ENCODE data around the gene KIF1C. TPM values are rescaled to one million over a fixed set of nuclear protein-coding genes. Genes with fewer than 3 reads are reported as not detected.
A peak's percentile ranks its signal among the peaks of the same experiment; 100 is the strongest.

The KIF1C gene
- total RNA-seq, 1 donor from 2014 or later, result 97.6 TPM

DNA sequence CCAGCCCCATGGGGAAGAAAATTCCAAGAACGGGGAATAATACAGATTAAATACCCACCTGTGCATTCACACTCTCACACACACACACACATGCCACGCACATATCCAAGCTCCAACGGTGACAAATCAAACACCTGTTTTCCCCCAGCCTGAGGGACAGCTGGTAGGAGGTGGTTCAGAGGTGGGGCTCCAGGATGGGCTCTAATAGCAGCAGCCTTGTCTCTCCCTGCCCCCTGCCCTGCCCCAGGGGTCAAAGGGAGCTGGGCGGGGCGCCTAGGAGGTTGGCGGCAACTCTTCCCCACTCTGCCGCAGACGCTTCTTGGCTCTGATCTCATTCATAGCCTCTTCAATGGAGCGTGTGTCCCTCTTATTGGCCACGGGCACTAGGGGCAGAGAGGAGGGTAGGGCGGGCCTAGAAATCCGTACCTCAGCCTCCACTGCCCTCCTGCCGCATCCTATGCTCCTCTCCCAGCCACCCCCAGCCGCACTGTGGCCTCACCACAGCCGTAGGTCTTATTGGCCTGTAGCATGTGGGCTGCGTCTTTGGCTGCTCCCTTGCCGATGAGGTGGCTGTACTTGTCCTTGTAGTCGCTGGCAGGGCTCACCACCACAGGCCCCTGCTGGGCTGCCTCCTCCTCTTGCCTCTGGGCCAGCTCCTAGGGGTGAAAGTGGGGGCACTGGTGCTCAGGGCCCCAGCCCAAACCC lies 38.3 kb upstream of the KIF1C start:
- H3K4me3 ChIP-seq (ENCODE audit: low read depth, low read length), result no peak overlapping the region
- DNase-seq (ENCODE audit: low read depth), result no peak
- H3K36me3 ChIP-seq (ENCODE audit: control insufficient read depth, insufficient read depth, low read length), result peaks cover 1% of the 10 kb centered on the region
- H3K27me3 ChIP-seq (ENCODE audit: control insufficient read depth, insufficient read depth, low read length), result no peaks in the 10 kb centered on the region
- TF ChIP-seq, protein P1, sequence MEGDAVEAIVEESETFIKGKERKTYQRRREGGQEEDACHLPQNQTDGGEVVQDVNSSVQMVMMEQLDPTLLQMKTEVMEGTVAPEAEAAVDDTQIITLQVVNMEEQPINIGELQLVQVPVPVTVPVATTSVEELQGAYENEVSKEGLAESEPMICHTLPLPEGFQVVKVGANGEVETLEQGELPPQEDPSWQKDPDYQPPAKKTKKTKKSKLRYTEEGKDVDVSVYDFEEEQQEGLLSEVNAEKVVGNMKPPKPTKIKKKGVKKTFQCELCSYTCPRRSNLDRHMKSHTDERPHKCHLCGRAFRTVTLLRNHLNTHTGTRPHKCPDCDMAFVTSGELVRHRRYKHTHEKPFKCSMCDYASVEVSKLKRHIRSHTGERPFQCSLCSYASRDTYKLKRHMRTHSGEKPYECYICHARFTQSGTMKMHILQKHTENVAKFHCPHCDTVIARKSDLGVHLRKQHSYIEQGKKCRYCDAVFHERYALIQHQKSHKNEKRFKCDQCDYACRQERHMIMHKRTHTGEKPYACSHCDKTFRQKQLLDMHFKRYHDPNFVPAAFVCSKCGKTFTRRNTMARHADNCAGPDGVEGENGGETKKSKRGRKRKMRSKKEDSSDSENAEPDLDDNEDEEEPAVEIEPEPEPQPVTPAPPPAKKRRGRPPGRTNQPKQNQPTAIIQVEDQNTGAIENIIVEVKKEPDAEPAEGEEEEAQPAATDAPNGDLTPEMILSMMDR (IDR thresholded peaks at IDR 0.05; ENCODE audit: insufficient read depth, low read length, poor library complexity, severe bottlenecking), result no peak

DNA sequence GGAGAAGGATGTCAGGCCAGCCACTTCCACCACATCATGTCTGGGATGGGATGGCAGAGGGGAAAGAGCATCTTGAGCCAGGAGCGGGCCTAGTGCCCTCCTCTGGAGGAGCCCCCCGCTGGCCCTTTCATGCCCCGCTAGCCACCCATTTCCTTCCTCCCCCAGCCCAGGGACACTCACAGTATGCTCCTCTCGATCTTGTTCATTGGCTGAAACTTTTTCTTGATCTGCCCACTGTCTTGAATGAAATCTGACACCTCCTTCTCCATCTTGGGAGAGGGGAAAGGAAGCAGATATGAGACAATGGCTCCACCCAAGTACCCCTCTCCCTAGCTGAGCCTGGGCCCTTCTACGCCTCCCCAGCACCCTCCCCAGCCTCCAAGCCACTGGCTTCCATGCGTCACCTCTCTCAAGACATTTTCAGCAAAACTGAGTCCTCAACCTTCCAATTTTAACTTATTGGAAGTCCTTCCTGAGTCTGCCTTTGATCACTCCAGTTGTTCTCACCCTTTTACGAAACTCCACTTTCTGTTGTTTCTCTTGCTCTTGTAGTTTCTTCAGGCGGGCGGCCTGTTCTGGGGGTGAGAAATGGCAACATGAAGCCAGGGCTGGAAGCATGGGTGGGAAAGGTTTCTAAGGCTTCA lies 37.3 kb upstream of the KIF1C start:
- no peak overlapping the region for H3K4me3 ChIP-seq (ENCODE audit: low read depth, low read length)
- no peak for DNase-seq (ENCODE audit: low read depth)
- TF ChIP-seq, protein P1 (IDR thresholded peaks at IDR 0.05; ENCODE audit: insufficient read depth, low read length, poor library complexity, severe bottlenecking), result no peak
- H3K27me3 ChIP-seq (ENCODE audit: control insufficient read depth, insufficient read depth, low read length), result no peaks in the 10 kb centered on the region
- peaks cover 1% of the 10 kb centered on the region for H3K36me3 ChIP-seq (ENCODE audit: control insufficient read depth, insufficient read depth, low read length)

DNA sequence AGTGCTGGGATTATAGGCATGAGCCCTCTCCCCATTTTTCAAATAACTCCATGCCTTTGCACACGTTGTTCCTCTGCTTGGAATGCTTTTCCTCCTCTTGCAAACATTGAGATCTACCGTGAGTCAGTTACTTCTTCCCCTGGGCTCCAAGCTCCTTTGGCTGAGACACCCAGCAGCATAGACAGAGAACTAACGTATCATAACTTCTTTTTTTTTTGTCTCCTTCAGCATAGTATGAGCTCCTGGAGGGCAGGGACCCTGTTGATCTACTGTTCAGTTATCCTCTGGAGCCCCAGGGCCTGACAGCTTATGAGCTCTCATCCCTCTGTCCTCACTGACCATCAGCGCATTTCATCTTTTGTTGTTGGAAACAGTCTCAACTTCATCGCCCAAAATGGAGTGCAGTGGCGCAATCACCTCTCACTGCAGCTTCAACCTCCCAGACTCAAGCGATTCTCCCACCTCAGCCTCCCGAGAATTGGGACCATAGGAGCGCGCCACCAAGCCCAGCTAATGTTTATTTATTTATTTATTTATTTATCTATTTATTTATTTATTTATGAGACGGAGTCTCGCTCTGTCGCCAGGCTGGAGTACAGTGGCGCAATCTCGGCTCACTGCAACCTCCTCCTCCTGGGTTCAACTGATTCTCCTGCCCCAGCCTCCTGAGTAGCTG lies 32.3 kb upstream of the KIF1C start:
- Histone ChIP-seq H3K4me3 (ENCODE audit: low read depth, low read length) (no peak overlapping the region), H3K27me3 (ENCODE audit: control insufficient read depth, insufficient read depth, low read length) (no peaks in the 10 kb centered on the region), H3K36me3 (ENCODE audit: control insufficient read depth, insufficient read depth, low read length) (no peaks in the 10 kb centered on the region)
- TF ChIP-seq, protein P1 (IDR thresholded peaks at IDR 0.05; ENCODE audit: insufficient read depth, low read length, poor library complexity, severe bottlenecking), result no peak
- DNase-seq (ENCODE audit: low read depth), result no peak

DNA sequence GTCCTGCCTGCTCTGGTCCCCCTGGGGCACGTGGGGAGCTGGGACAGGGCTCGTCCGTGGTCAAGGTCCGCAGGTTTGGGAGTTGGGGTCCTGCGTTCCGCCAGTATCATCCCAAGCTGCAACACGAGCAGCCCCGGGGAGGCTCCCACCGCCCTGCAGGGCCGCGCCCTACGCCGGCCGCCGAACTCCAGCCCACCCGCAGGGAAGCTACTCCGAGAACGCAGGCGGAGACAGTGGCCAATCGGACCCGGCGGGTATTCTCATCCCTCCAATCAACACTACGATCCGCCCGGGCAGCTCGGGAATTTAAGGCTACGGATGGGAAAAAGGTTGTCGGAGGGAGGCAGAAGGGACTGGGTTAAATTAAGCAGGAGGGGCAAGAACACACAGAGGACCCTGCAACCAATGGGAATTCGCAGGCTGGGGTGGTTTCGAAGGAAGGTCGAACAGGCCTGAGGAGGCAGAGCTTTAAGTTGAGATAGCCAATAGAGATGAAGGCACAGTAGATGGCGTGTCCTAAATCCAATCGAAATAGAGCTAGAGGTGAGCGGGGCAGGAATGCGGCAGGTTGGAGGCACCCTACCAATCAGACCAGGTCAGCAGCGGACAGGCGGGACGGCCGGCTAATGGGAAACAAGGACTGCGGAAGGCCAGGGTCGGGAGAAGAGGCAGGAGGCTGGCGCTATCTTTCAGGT lies 30.8 kb upstream of the KIF1C start:
- no peaks in the 10 kb centered on the region for H3K27me3 ChIP-seq (ENCODE audit: control insufficient read depth, insufficient read depth, low read length)
- TF ChIP-seq, protein P1 (IDR thresholded peaks at IDR 0.05; ENCODE audit: insufficient read depth, low read length, poor library complexity, severe bottlenecking), result no peak

DNA sequence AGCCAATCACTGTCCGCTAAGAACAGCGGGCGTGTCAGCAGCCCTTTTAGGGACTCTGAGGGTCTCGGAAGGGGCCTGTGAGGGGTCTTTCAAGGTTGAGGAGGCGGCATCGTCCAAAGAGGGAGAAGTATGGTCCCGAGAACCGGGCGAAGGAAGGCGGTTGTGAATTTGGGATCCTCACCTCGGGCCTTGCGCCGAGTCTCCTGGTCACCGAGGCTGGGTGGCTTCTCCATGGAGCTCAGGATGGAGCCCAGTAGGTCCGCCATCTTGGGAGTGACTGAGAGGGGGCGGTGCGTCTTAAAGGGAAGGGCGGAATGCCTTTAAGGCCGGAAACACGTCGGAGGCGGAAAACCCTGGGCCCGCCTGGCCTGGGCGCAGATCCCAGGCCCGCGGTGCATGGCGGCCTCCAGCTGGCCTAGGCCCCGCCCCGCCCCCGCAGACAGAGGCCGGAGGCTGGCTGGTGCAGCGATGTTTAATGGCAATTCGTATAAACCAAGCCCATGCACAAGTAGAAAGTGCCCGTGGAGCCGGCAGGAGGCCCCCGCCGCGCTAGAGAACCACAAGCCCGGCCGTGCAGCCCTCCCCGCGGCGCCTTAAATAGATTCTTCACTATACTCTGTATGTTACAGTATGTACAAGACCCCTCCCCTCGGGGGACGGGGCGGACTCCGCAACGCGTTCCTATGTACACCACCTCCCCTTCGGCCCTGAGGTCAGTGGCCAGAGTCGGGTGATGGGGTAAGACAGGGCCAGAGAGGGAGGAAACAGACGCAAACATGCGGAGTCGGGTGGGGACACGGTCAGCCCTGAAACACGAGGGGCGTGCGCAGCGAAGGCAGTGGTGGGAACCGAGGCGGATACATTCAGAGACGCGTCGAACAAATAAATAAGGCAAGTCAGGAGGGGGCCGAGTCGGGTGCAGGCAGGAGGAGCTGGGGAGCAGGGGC lies 29.9 kb upstream of the KIF1C start, which contains the start of gene SPAG7:
Gene SPAG7, minus strand, starts transcription at position 279 of the 947 bp plus-strand sequence. Its CDS starts 13 bp downstream, at position 266.
- no peak for DNase-seq (ENCODE audit: low read depth)
- TF ChIP-seq, protein P1 (IDR thresholded peaks at IDR 0.05; ENCODE audit: insufficient read depth, low read length, poor library complexity, severe bottlenecking), result no peak
- Histone ChIP-seq H3K27me3 (ENCODE audit: control insufficient read depth, insufficient read depth, low read length) (no peaks in the 10 kb centered on the region), H3K4me3 (ENCODE audit: low read depth, low read length) (peak within 1 kb of the TSS; percentile 63), H3K36me3 (ENCODE audit: control insufficient read depth, insufficient read depth, low read length) (no peaks in the 10 kb centered on the region)

More for the DNA sequence above, 30.8 kb upstream of the KIF1C start:
- peak; percentile 97 for DNase-seq (ENCODE audit: low read depth)
- Histone ChIP-seq H3K4me3 (ENCODE audit: low read depth, low read length) (peak overlapping the region; percentile 63), H3K36me3 (ENCODE audit: control insufficient read depth, insufficient read depth, low read length) (no peaks in the 10 kb centered on the region)

Data from kidney epithelial cell (primary cell).